Measurements from ENCODE around the gene THADA.

The THADA gene

DNA sequence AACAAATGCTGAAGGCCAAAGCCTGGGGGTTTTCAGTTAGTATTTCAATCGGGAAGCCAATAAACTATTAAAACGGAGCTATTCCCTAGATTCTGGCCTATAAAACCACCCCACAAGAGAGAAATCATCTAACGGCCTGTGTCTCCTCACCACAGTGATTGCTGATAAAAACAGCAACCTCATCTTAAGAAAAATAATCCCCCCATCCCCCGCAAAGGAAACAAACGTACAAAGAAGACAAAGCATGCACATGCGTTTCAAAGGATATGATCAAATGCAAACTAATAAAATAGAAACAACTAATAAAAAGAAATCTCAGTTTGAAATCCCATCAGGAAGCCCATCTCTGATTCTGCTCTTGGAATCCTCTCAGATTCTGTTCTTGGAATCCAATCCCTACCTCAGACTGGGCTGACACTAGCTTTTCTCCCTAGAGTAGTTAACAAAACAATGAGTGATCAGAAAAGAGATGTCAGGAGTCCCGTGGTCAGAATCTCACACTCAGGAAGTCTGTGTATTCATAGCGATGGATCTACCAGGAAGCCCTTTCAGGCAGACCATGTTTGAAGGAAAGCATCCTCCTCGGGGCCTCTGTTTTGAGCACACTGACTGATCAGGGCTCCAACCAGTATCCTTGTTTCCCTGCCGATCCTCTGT is 150.7 kb downstream of the THADA start:
- TF ChIP-seq, protein P1, sequence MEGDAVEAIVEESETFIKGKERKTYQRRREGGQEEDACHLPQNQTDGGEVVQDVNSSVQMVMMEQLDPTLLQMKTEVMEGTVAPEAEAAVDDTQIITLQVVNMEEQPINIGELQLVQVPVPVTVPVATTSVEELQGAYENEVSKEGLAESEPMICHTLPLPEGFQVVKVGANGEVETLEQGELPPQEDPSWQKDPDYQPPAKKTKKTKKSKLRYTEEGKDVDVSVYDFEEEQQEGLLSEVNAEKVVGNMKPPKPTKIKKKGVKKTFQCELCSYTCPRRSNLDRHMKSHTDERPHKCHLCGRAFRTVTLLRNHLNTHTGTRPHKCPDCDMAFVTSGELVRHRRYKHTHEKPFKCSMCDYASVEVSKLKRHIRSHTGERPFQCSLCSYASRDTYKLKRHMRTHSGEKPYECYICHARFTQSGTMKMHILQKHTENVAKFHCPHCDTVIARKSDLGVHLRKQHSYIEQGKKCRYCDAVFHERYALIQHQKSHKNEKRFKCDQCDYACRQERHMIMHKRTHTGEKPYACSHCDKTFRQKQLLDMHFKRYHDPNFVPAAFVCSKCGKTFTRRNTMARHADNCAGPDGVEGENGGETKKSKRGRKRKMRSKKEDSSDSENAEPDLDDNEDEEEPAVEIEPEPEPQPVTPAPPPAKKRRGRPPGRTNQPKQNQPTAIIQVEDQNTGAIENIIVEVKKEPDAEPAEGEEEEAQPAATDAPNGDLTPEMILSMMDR (IDR thresholded peaks at IDR 0.05), result no peak
- Histone ChIP-seq H3K4me1 (ENCODE audit: control insufficient read depth in 1 of 2, insufficient read depth in 1 of 2, low read depth in 1 of 2, low read length in 1 of 2) (peaks cover 3% of the 10 kb centered on the region in 2 experiments), H3K36me3 (peaks cover 4% of the 10 kb centered on the region), H3K4me3 (ENCODE audit: low read depth in 1 of 2, low read length in 1 of 2) (no peak overlapping the region), H3K27ac (no peak overlapping the region), H3K9me3 (no peaks in the 10 kb centered on the region), H3K27me3 (no peaks in the 10 kb centered on the region)

GRCh38 chr2:43443282-43443681 is 152.6 kb downstream of the THADA start:
- H3K4me1 ChIP-seq (ENCODE audit: control insufficient read depth in 1 of 2, insufficient read depth in 1 of 2, low read depth in 1 of 2, low read length in 1 of 2), result peaks cover 2 to 3% of the 10 kb centered on the region in 2 experiments
- TF ChIP-seq, protein P1 (IDR thresholded peaks at IDR 0.05), result no peak
- no peak overlapping the region for H3K27ac ChIP-seq
- H3K9me3 ChIP-seq, result no peaks in the 10 kb centered on the region
- no peak overlapping the region for H3K4me3 ChIP-seq (ENCODE audit: low read depth in 1 of 2, low read length in 1 of 2)
- H3K27me3 ChIP-seq, result no peaks in the 10 kb centered on the region
- peaks cover 4% of the 10 kb centered on the region for H3K36me3 ChIP-seq

DNA sequence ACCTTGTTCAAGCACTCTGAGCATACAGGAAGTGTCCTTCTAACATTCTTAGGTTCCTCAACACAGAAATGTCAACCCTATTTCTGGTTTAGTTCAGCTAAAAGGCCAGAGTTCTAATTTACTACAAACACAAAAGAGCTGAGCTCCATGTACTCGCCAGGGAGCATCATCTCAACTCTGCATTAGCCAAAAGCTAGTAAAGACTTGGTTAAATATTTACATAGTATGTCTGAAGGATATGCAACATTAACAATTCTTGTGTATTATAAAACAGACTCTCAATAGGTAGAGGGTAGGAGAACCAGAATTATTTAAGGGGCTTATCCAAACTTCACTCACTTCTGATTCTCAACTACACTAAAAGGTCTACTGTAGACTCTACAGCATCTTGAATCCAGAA is 154.6 kb downstream of the THADA start:
- TF ChIP-seq, protein P1 (IDR thresholded peaks at IDR 0.05), result no peak
- Histone ChIP-seq H3K36me3 (no peaks in the 10 kb centered on the region), H3K9me3 (no peaks in the 10 kb centered on the region), H3K4me1 (ENCODE audit: control insufficient read depth in 1 of 2, insufficient read depth in 1 of 2, low read depth in 1 of 2, low read length in 1 of 2) (no peaks in the 10 kb centered on the region), H3K27me3 (no peaks in the 10 kb centered on the region), H3K27ac (no peak overlapping the region), H3K4me3 (ENCODE audit: low read depth in 1 of 2, low read length in 1 of 2) (no peak overlapping the region)

DNA sequence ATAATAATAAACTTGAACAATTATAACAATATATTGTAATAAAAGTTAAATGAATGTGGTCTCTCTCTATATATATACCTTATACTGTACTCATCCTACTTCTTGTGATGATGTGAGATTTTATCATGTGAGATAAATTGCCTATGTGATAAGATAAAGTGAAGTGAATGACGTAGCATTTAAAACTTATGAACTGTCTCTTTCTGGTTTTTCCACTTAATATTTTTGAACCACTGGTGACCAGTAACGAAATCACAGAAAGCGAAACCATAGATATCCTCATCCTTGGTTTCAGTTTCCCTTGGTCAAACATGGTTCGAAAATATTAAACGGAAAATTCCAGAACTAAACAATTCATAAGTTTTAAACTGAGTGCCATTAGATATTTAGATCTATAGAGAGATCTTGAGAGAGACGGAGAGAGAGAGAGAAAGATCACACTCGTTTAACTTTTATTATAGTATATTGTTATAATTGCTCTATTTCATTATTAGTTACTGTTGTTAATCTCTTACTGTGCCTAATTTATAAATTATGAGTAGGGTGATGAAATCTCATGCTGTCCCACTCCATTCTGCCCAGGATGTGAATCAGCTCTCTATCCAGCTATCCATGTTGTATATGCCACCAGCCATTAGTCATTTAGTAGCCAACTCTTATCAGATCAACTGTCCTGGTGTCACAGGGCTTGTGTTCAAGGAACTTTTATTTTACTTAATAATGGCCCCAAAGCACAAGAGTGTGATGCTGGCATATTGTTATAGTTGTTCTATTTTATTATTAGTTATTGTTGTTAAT is 156.8 kb downstream of the THADA start:
- Histone ChIP-seq H3K9me3 (no peaks in the 10 kb centered on the region), H3K4me1 (ENCODE audit: control insufficient read depth in 1 of 2, insufficient read depth in 1 of 2, low read depth in 1 of 2, low read length in 1 of 2) (no peaks in the 10 kb centered on the region), H3K27me3 (no peaks in the 10 kb centered on the region), H3K27ac (no peak overlapping the region), H3K4me3 (ENCODE audit: low read depth in 1 of 2, low read length in 1 of 2) (no peak overlapping the region), H3K36me3 (no peaks in the 10 kb centered on the region)
- TF ChIP-seq, protein P1 (IDR thresholded peaks at IDR 0.05), result no peak

DNA sequence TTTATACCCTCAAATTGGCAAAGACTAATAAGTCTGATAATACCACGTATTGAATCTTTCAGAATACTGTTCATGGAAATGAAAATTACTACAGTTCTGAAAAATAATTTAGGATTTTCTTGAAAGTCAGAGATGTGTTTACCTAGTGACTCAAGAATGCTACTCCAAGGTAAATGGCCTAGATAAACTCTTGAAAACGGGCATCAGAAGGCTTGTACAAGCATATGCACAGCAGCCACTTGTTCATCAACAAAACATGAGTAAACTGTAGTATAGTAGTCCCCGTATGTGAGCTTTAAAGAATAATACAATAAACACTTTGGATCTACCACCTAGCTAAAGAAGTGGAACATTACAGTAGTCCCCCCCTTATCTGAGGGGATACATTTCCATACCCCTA is 157.5 kb downstream of the THADA start:
- TF ChIP-seq, protein P1 (IDR thresholded peaks at IDR 0.05), result no peak
- H3K4me1 ChIP-seq (ENCODE audit: control insufficient read depth in 1 of 2, insufficient read depth in 1 of 2, low read depth in 1 of 2, low read length in 1 of 2), result no peaks in the 10 kb centered on the region
- H3K9me3 ChIP-seq, result no peaks in the 10 kb centered on the region
- no peak overlapping the region for H3K27ac ChIP-seq
- H3K27me3 ChIP-seq, result no peaks in the 10 kb centered on the region
- no peak overlapping the region for H3K4me3 ChIP-seq (ENCODE audit: low read depth in 1 of 2, low read length in 1 of 2)
- H3K36me3 ChIP-seq, result no peaks in the 10 kb centered on the region

Data from neutrophil (primary cell).